Endothelial cell of umbilical vein (primary cell): Measurements from ENCODE around the gene TOP2A. TPM values are rescaled to one million over a fixed set of nuclear protein-coding genes. Genes with fewer than 3 reads are reported as not detected.
A peak's percentile ranks its signal among the peaks of the same experiment; 100 is the strongest.
"Not testable (repeated sequence)": the region's sequence is repeated elsewhere in the genome, so short reads cannot be mapped to it uniquely, and the experiment has no call there.

Experiments used
- BruUV-seq: library from RNA; stranded (reverse); fragments of 400-500 nt; replicated peaks from 2 replicates; lab custom pipeline; 2021; lab: Mats Ljungman, UMichigan
- CTCF ChIA-PET: fragments of 300-600, 350-600 bp; sonication (Branson Sonifier 250); formaldehyde crosslinking; loops from one replicate; lab custom pipeline; 2021; ENCODE audit warnings: antibody characterized with exemption, inconsistent platforms; lab: Charles Lee
- POLR2A ChIA-PET: fragments of 300-600, 350-600 bp; sonication (Branson Sonifier 250); formaldehyde crosslinking; loops from one replicate; lab custom pipeline; 2021; ENCODE audit warnings: antibody characterized with exemption, inconsistent platforms; lab: Charles Lee
- DNase-seq: peaks from one replicate; pipeline ENCODE4 v3.0.0-alpha.2; 2011; ENCODE audit warnings: low read depth, low spot score
- FAIRE-seq: peaks from 2 replicates; lab custom pipeline; 2011; peaks lifted over from hg19 to GRCh38; lab: Jason Lieb, UNC
- H2AFZ ChIP-seq: 2 replicates; pipeline ENCODE4 v1.6.0; 2012; ENCODE audit warnings: low read depth, low read length, control low read depth, inconsistent platforms
- H3K27ac ChIP-seq: 2 replicates; pipeline ENCODE4 v1.5.1; 2011; ENCODE audit warnings: low read depth, mild to moderate bottlenecking, control low read depth, low read length, moderate library complexity; ENCODE audit not compliant: insufficient read depth
- H3K27me3 ChIP-seq, 2 experiments: 2 replicates each; pipeline versions ENCODE4 v1.6.0 to v1.6.1; 2011; ENCODE audit warnings: low read length in 2 of 2, mixed read lengths in 1 of 2; ENCODE audit not compliant: control insufficient read depth in 2 of 2, insufficient read depth in 2 of 2
- H3K36me3 ChIP-seq, 2 experiments: 2 replicates in 1 of 2; 3 replicates in 1 of 2; pipeline ENCODE4 v1.5.1; 2011; ENCODE audit warnings: low read length in 2 of 2, mild to moderate bottlenecking in 1 of 2, moderate library complexity in 1 of 2; ENCODE audit not compliant: control insufficient read depth in 2 of 2, insufficient read depth in 2 of 2; ENCODE audit errors: extremely low read depth in 1 of 2
- H3K4me1 ChIP-seq: 3 replicates; pipeline ENCODE4 v1.5.1; 2011; ENCODE audit warnings: mild to moderate bottlenecking, low read length; ENCODE audit not compliant: control insufficient read depth, insufficient read depth; ENCODE audit errors: extremely low read depth
- H3K4me2 ChIP-seq: 2 replicates; pipeline ENCODE4 v1.6.1; 2011; ENCODE audit warnings: low read length, control low read depth, mixed read lengths; ENCODE audit not compliant: insufficient read depth
- H3K4me3 ChIP-seq, 3 experiments: fragments of 200-600 bp in 1 of 3; sonication (generic), shearing (Covaris generic) in 1 of 3; replicated peaks in 1 of 3; 2 replicates each; pipeline ENCODE4 v1.5.1; 2011 to 2016; ENCODE audit warnings: control low read depth in 3 of 3, low read length in 3 of 3, mild to moderate bottlenecking in 2 of 3, inconsistent platforms in 1 of 3, low read depth in 1 of 3, moderate library complexity in 1 of 3; ENCODE audit not compliant: insufficient read depth in 1 of 3
- H3K79me2 ChIP-seq: 2 replicates; pipeline ENCODE4 v1.6.0; 2012; ENCODE audit warnings: low read length, inconsistent platforms; ENCODE audit not compliant: control insufficient read depth, insufficient read depth
- H3K9ac ChIP-seq: replicated peaks from 2 replicates; pipeline ENCODE3; 2011; ENCODE audit warnings: low read length, control low read depth; ENCODE audit not compliant: insufficient read depth; ENCODE audit errors: extremely low read depth
- H3K9me1 ChIP-seq: replicated peaks from 3 replicates; pipeline ENCODE4 v1.6.0; 2011; ENCODE audit warnings: mild to moderate bottlenecking, low read length; ENCODE audit not compliant: control insufficient read depth, insufficient read depth; ENCODE audit errors: extremely low read depth
- H3K9me3 ChIP-seq: replicated peaks from 2 replicates; pipeline ENCODE4 v1.5.1; 2012; ENCODE audit warnings: low read length, inconsistent platforms; ENCODE audit not compliant: control insufficient read depth, insufficient read depth
- H4K20me1 ChIP-seq: replicated peaks from 2 replicates; pipeline ENCODE3; 2011; ENCODE audit warnings: mild to moderate bottlenecking, low read length; ENCODE audit not compliant: control insufficient read depth, insufficient read depth; ENCODE audit errors: extremely low read depth
- JUN ChIP-seq: IDR thresholded peaks from 2 replicates; pipeline ENCODE4 v1.6.1; 2011; ENCODE audit warnings: borderline replicate concordance, low read depth; ENCODE audit not compliant: insufficient read length, insufficient read depth
- MYC ChIP-seq: IDR thresholded peaks from one replicate; pipeline ENCODE4 v1.6.1; 2011; ENCODE audit warnings: mild to moderate bottlenecking, low read depth, low read length
- dilution Hi-C: fragments of 300-500 bp; cut with MboI; formaldehyde crosslinking; loops from one replicate; pipeline ENCODE4 v1.15.0; 2019; ENCODE audit warnings: low sequenced_read_pairs; ENCODE audit not compliant: extremely low pct_ligation_motif_present
- intact Hi-C: fragments of 100-400 bp; cut with micrococcal nuclease; formaldehyde crosslinking; loops from one replicate; pipeline ENCODE4 v1.10.0; 2022
- polyA plus RNA-seq, 4 experiments: library from polyadenylated mRNA; depleted of rRNA in 3 of 4; stranded (reverse) in 3 of 4; unstranded in 1 of 4; fragments of >200 nt; gene quantifications; 2 replicates each; pipeline versions ENCODE4 v1.2.1 to v1.2.3, GENCODE V29; 2011 to 2012; ENCODE audit warnings: missing spikeins in 1 of 4
- total RNA-seq: library from RNA; stranded (reverse); gene quantifications from 2 replicates; pipeline ENCODE4 v1.2.3, GENCODE V29; 2021
- TF ChIP-seq, protein P1 (sequence below), 2 donors: IDR thresholded peaks; 1 replicate in 1 of 2; 2 replicates in 1 of 2; pipeline ENCODE4 v1.5.1; 2011; ENCODE audit warnings: low read length in 2 of 2, mild to moderate bottlenecking in 2 of 2, moderate library complexity in 2 of 2, control low read depth in 1 of 2, inconsistent platforms in 1 of 2, low read depth in 1 of 2; ENCODE audit not compliant: insufficient read depth in 1 of 2; ENCODE audit errors: extremely low read depth in 1 of 2

Gene TOP2A
- total and polyA plus RNA-seq, 2 donors (not counting 3 experiments of a cell fraction or from before 2014, with no cell fraction given), result 31.3 to 160 TPM

DNA sequence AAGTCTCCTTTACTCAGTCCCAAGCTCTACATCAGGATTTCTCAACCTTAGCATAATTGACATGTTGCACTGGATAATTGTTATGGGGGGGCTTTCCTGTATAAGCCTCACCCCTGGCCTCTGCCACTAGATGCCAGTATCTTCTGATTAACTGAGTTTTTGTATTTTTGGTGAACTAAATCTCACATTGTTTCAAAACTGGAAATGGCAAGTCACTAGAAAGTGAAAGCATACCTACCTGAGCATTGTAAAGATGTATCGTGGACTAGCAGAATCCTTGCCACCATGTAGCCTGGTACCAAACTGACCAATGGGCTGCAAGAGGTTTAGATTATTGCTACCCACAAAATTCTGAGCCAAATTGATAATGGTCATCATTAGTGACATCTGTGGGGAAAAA is 15.0 kb downstream of the TOP2A start:
- no TSS peak for BruUV-seq
- Histone ChIP-seq H2AFZ (no peak overlapping the region), H3K27me3 (no peaks in the 10 kb centered on the region), H3K9ac (no peak overlapping the region), H3K27ac (no peak overlapping the region), H3K4me1 (no peaks in the 10 kb centered on the region), H3K9me1 (no peaks in the 10 kb centered on the region), H3K79me2 (peaks cover 9% of the 10 kb centered on the region), H3K4me3 (no peak overlapping the region), H3K36me3 (peaks cover 0 to 45% of the 10 kb centered on the region in 2 experiments), H3K4me2 (no peak overlapping the region), H4K20me1 (no peaks in the 10 kb centered on the region), H3K9me3 (no peaks in the 10 kb centered on the region)
- TF ChIP-seq JUN, result no peak
- TF ChIP-seq, protein P1, sequence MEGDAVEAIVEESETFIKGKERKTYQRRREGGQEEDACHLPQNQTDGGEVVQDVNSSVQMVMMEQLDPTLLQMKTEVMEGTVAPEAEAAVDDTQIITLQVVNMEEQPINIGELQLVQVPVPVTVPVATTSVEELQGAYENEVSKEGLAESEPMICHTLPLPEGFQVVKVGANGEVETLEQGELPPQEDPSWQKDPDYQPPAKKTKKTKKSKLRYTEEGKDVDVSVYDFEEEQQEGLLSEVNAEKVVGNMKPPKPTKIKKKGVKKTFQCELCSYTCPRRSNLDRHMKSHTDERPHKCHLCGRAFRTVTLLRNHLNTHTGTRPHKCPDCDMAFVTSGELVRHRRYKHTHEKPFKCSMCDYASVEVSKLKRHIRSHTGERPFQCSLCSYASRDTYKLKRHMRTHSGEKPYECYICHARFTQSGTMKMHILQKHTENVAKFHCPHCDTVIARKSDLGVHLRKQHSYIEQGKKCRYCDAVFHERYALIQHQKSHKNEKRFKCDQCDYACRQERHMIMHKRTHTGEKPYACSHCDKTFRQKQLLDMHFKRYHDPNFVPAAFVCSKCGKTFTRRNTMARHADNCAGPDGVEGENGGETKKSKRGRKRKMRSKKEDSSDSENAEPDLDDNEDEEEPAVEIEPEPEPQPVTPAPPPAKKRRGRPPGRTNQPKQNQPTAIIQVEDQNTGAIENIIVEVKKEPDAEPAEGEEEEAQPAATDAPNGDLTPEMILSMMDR (IDR thresholded peaks at IDR 0.05; ENCODE audit: extremely low read depth in 1 of 2, insufficient read depth in 1 of 2, low read depth in 1 of 2, low read length in 2 of 2), result no peak
- dilution Hi-C loops, result no loop called here
- intact Hi-C loops, result no loop called here
- ChIA-PET POLR2A (no interaction called here), CTCF (interaction anchor here (0.8 to 1.6 kb wide), 2 partner anchors 8 to 73 kb away, joined by 3 to 4 read pairs; no protein-coding TSS in a partner anchor)
- no peak for FAIRE-seq
- DNase-seq, result no peak

DNA sequence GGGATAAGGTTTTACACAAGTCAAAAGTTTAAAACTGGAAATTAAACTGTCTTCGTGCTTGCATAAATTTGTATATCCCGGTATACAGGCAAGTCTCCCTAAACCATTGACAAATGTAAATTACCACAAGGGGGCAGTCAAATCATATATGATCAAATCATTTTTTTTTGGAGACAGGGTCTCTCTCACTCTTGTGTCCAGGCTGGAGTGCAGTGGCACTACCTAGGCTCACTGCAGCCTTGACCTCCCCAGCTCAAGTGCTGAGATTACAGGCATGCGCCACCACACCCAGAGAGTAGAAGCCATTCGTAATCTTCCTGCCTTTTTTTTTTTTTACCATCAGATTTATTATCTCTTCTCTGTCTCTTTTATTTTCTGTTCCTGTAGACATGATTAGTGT is 18.5 kb downstream of the TOP2A start:
- no TSS peak for BruUV-seq
- dilution Hi-C loops (no loop called here), intact Hi-C loops (loop anchor here (1.0 kb wide), 3 partner anchors 77 to 161 kb away; no protein-coding TSS in a partner anchor)
- no peak for FAIRE-seq
- H3K79me2 ChIP-seq, result peaks cover 6% of the 10 kb centered on the region
- H2AFZ ChIP-seq, result no peak overlapping the region
- TF ChIP-seq MYC, result no peak
- TF ChIP-seq, protein P1 (IDR thresholded peaks at IDR 0.05; ENCODE audit: extremely low read depth in 1 of 2, insufficient read depth in 1 of 2, low read depth in 1 of 2, low read length in 2 of 2), result peak; percentile 35 to 44
- no peak overlapping the region for H3K9ac ChIP-seq
- ChIA-PET CTCF (interaction anchor here (1.5 to 3.0 kb wide), 3 partner anchors 16 to 134 kb away, joined by 7 to 19 read pairs (median 8); no protein-coding TSS in a partner anchor), POLR2A (no interaction called here)
- no peaks in the 10 kb centered on the region for H3K27me3 ChIP-seq
- peaks cover 0 to 37% of the 10 kb centered on the region in 2 experiments for H3K36me3 ChIP-seq
- H3K4me3 ChIP-seq, result no peak overlapping the region
- no peaks in the 10 kb centered on the region for H4K20me1 ChIP-seq
- no peak for DNase-seq
- no peak overlapping the region for H3K4me2 ChIP-seq
- H3K9me1 ChIP-seq, result no peaks in the 10 kb centered on the region
- H3K4me1 ChIP-seq, result no peaks in the 10 kb centered on the region
- no peak overlapping the region for H3K27ac ChIP-seq
- H3K9me3 ChIP-seq, result no peaks in the 10 kb centered on the region

DNA sequence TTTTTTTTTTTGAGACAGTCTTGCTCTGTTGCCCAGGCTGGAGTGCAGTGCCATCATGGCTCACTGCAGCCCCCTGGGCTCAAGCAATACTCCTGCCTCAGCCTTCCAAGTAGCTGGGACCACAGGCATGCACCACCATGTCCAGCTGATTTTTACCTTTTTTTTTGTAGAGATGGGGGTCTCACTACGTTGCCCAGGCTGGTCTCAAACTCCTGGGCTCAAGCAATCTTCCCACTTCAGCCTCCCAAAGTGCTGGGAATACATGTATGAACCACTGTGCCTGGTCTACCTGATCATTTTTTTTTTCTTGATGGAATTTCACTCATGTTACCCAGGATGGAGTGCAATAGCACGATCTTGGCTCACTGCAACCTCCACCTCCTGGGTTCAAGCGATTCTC is 31.1 kb downstream of the TOP2A start:
- FAIRE-seq, dilution Hi-C loops, BruUV-seq, H3K79me2 ChIP-seq, H3K9ac ChIP-seq, H3K9me1 ChIP-seq, H3K27me3 ChIP-seq, POLR2A ChIA-PET, H2AFZ ChIP-seq, intact Hi-C loops, H4K20me1 ChIP-seq, DNase-seq, H3K4me3 ChIP-seq, H3K9me3 ChIP-seq, H3K4me2 ChIP-seq, H3K27ac ChIP-seq, H3K4me1 ChIP-seq: not testable (repeated sequence)
- H3K36me3 ChIP-seq, result peaks cover 2 to 28% of the 10 kb centered on the region in 2 experiments
- CTCF ChIA-PET, result interaction anchor here (1.0 kb wide), 1 partner anchor 10 kb away, joined by 3 read pairs; no protein-coding TSS in a partner anchor
